Caki2 (cell line): Measurements from ENCODE around the gene ARSG. TPM values are rescaled to one million over a fixed set of nuclear protein-coding genes. Genes with fewer than 3 reads are reported as not detected.
"Not testable (repeated sequence)": the region's sequence is repeated elsewhere in the genome, so short reads cannot be mapped to it uniquely, and the experiment has no call there.

ENCODE experiments used
- DNase-seq: peaks from one replicate; pipeline ENCODE4 v3.0.0-alpha.2; 2015; ENCODE audit warnings: low read depth
- in situ Hi-C: cut with HindIII; loops from 2 replicates; pipeline ENCODE4 v1.10.0; 2016; ENCODE audit warnings: low sequenced_read_pairs, low pct_unique_long_range_greater_than_20kb, mixed read lengths
- total RNA-seq: library from RNA; depleted of rRNA; stranded (reverse); fragments of >200 nt; shearing (Covaris generic); gene quantifications from 2 replicates; pipeline ENCODE4 v1.2.3, GENCODE V29; 2014; ENCODE audit warnings: low replicate concordance

The ARSG gene
- total RNA-seq, 1 experiment from 2014 or later: 0.41 TPM

DNA sequence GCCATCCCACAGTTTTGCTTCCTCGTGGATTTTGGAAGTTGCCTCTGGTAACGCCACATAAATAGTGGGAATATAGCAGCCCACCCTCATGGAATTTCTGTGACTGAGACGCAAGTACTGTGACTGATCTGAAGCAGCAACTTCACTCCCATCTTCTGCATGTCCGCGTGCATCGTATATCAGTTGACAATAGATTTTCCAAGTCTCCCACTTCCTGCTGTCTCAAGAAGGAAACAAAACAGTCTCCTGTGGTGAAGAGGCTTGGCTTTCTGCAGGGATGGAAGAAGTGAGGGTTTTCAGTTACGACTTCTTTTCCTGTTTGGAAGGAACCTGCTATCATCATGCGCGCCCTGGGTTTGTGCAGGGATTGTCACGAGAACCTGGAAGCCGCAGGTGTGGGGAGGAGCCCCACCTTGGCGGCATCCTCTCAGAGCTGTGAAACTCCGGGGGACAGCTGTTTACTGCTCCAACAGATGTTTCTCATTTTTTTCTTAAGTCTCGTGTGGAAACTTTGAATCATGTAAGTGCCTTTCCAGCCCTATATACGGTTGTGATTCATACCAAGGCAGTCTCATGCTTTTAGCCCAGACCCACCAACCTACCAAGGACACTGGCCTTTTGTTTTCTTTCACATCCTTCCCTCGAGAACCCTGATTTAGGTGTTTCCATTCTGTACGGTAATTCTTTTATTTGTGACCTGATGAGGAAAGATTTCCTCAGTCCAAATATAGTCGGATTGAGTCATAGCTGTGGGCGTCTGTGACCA, 108.5 kb downstream of the ARSG start:
- DNase-seq: no peak
- in situ Hi-C loops: no loop called here

DNA sequence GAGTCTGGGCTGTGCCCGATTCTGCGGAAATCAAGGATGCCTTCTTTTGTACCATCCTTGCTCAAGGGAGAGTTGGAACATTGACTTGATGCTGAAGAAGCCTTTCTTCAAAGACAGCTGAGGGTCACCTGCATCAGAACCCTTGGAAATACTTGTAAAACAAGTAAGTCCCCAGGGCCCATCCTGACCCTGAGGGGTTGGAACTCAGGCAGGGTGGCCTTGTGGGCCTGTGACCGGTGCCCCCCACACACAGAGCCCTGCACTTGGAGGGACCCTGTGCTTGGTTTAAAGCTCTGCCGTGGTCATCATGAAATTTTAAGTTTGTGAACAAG, 109.1 kb downstream of the ARSG start:
- DNase-seq: no peak
- in situ Hi-C loops: no loop called here

DNA sequence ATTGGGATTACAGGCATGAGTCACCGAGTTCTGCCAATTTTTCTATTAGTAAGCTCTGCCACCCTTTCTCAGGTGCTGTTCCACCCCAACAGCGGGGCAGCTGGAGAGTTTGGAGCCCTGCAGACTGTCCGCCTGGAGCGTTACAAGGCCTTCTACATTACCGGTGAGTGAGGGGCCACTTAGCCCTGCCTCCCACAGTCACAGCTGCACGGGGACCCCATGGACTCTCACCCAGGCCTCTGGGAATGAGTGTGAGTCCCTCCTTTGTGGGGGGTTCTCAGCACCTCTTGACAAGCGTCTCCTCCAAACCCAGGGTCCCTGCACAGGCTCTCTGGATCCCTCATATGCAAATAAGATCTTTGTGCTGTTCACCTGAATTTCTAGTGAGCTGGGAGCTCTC, 110.0 kb downstream of the ARSG start:
- in situ Hi-C loops: no loop called here
- DNase-seq: no peak

DNA sequence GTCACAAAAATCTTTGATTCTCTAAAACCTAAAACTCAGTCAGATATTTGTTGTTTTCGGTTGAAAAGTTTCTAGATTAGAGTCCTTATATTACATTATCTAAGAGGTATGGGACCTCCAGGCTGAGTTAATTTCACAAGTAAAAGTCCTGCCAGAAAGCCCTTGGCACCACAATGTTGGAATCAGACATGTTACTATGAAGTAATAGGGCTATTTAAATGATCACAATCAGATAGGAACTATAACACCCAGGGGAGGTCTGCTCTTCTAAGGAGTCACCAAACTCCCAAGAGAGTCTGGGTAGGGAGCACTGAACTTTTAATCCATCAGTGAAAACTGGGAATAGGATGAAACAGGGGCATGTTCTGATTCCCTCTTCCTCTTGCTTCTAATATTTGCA, 111.8 kb downstream of the ARSG start:
- in situ Hi-C loops: no loop called here

DNA sequence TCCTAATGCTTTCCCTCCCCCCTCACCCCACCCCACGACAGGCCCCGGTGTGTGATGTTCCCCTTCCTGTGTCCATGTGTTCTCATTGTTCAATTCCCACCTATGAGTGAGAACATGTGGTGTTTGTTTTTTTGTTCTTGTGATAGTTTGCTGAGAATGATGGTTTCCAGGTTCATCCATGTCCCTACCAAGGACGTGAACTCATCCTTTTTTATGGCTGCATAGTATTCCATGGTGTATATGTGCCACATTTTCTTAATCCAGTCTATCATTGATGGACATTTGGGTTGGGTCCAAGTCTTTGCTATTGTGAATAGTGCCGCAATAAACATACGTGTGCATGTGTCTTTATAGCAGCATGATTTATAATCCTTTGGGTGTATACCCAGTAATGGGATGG, 112.5 kb downstream of the ARSG start:
- in situ Hi-C loops, DNase-seq: not testable (repeated sequence)

More for the DNA sequence above, 111.8 kb downstream of the ARSG start:
- no peak for DNase-seq

DNA sequence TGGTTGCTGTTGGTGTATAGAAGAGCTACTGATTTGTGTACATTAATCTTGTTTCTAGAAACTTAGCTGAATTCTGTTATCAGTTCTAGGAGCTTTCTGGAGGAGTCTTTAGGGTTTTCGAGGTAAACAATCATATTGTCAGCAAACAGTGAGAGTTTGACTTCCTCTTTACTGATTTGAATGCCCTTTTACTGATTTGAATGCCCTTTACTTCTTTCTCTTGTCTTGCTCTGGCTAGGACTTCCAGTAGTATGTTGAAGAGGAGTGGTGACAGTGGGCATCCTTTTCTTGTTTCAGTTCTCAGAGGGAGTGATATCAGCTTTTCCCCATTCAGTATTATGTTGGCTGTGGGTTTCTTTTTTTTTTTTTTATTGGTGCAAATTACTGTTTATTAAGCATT, 116.4 kb downstream of the ARSG start:
- in situ Hi-C loops, DNase-seq: not testable (repeated sequence)

DNA sequence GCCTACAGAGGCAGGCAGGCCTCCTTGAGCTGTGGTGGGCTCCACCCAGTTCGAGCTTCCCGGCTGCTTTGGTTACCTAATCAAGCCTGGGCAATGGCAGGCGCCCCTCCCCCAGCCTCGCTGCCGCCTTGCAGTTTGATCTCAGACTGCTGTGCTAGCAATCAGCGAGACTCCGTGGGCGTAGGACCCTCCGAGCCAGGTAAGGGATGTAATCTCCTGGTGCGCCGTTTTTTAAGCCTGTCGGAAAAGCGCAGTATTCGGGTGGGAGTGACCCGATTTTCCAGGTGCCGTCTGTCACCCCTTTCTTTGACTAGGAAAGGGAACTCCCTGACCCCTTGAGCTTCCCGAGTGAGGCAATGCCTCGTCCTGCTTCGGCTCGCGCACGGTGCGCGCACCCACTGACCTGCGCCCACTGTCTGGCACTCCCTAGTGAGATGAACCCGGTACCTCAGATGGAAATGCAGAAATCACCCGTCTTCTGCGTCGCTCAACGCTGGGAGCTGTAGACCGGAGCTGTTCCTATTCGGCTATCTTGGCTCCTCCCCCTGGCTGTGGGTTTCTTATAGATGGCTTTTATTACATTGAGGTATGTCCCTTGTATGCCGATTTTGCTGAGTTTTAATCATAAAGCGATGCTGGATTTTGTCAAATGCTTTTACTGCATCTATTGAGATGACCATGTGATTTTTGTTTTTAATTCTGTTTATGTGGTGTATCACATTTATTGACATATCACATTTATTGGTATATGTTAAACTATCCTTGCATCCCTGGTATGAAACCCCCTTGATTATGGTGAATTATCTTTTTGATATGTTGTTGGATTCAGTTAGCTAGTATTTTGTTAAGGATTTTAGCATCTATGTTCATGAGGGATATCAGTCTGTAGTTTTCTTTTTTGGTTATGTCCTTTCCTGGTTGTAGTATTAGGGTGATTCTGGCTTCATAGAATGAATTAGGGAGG, 122.6 kb downstream of the ARSG start:
- DNase-seq, in situ Hi-C loops: not testable (repeated sequence)

DNA sequence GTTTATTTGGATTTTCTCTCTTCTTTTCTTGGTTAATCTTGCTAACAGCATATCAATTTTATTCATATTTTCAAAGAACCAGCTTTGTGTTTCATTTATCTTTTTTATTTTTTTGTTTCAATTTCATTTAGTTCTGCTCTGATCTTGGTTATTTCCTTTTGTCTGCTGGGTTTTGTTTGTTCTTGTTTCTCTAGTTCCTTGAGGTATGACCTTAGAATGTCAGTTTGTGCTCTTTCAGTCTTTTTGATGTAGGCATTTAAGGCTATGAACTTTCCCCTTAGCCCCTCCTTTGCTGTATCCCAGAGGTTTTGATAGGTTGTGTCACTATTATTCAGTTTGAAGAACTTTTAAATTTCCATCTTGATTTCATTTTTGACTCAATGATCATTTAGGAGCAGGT, 123.6 kb downstream of the ARSG start:
- in situ Hi-C loops: not testable (repeated sequence)

DNA sequence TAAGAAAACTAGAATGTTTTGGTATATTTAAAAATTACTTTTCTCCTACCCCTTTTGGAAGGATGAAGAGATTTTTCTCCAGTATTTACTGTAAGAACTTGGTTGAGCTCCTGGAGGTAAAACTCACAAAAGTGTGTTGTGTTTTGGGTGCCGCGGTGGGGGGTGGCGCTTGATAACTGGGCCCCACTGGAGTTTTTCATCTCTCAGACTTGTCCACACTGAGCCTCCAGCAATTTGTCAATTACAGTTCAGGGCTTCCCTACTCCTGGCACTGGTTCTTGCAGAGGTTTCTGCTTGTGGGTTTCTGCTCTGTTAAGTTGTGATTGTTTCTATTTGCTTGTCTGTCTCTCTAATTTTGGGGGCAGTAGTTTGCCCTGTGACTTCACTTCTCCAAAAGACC, 126.0 kb downstream of the ARSG start:
- in situ Hi-C loops: no loop called here
- no peak for DNase-seq

More for the DNA sequence above, 123.6 kb downstream of the ARSG start:
- DNase-seq: not testable (repeated sequence)

DNA sequence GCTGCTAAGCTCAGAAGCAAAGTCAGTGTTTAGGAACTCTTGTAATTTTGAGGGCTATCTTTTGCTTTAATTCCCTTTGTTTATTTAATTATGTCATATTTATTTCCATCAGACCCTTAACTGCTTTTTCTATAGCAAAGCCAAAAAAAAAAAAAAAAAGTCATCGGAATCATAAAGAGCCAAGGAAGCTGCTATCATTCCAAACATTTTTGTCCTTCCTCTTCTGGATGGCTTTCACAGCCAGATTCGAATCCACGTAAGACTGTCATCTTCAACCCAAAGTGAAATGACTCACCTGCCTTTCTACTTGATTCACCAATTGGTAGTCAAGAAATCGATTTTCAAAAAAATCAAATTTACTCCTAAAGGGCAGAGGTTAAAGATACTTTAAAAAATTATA, 127.6 kb downstream of the ARSG start:
- no peak for DNase-seq
- in situ Hi-C loops: no loop called here

DNA sequence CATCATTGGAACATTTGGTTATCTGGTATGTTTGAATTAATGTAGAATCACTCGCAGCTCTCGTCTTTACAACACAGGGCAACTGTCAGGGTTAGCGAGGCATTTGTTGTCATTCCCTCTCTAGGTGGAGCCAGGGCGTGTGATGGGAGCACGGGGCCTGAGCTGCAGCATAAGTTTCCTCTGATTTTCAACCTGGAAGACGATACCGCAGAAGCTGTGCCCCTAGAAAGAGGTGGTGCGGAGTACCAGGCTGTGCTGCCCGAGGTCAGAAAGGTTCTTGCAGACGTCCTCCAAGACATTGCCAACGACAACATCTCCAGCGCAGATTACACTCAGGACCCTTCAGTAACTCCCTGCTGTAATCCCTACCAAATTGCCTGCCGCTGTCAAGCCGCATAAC, 128.8 kb downstream of the ARSG start:
- DNase-seq: no peak
- in situ Hi-C loops: no loop called here

DNA sequence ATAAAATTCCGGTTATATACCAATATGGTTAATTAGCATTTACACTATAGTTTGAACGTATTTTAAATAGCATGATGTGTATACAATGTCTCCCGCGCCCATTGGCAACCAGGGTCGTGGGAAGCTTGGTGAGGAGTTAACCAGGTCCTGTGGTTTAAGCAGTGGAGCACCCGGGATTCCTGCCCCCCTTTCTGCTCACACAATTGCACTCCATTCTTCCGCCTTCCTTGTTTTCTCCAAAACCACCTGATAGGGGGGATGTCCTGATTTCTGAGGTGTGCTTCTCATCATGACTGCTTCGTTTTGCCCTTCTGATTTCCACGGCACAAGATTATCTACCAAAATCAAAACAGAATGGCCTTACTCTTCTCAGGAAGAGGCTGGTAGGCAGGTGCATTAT, 130.2 kb downstream of the ARSG start:
- in situ Hi-C loops: no loop called here
- DNase-seq: no peak

DNA sequence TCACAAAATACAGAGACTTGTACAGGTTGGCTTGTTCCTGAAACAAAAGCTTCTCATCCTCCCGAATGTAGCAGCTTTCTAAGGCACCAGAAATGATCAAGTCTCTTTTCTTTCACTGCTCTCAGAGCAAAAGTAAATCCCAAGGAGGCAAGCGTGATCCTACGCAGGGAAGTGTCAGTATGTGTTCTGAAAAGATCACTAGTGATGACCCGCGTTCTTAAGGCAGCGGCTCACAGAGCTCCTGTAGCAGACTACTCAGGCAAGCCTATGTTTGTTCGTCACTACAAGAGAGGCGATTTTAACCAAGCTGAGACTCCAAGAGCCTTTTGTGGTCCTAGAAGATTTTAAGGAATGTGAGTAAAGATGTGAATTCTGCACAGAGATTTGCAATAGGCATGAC, 131.5 kb downstream of the ARSG start:
- no peak for DNase-seq
- in situ Hi-C loops: no loop called here

DNA sequence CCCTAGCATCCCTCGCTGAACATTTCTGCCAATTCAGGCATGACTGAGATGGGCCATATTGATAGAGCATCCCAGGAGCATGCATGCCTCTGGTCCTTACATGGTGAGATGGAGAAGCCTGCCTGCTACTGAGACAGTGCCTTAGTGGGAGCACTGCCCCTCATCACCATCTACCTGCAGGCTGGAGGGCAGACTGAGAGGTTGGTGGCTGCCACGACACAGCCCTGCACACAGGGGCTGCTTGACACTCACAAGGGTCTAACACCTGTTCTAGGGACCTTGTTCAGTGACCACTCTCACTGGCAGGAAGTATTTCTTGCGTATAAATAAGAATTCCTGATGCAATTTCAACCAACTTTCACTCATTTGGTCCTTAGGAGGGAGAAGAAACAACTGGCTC, 132.0 kb downstream of the ARSG start:
- no peak for DNase-seq
- in situ Hi-C loops: no loop called here

DNA sequence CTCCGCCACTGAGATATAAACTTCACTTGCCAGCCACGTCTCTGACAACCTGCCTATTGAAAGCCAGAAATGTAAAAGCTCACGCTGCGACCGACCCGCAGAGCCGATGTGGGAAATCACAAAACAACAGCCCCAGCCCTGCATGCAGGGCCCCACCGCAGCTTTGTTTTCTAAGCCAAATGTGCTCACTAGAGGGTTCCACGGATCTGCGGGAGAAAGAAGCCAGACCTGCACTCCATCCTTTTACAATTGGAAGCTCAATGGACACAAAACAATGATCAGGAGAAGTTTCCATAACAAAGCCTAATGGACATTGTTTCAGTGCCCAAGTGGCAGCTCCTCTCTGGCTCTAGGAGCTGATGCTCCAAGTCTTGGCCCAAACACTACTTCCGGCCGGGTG, 132.9 kb downstream of the ARSG start:
- in situ Hi-C loops: no loop called here
- no peak for DNase-seq

DNA sequence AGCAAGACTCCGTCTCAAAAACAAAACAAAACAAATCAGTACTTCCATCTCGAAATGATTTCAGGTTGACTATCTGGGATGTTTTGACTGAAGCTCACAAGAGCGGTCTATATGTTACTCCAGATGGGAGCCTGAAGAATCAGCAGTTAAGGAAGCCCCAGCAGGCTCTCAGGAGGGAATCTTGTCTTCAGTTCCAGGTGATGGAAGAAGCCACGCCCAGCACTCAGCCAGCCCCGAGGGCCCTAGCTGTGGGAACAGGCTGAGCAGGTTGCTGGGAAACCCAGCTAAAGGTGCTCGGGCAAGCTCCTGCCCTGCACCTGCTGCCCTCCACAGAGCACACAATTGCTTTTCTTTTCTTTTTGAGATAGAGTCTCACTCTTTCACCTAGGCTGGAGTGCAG, 133.6 kb downstream of the ARSG start:
- DNase-seq: no peak
- in situ Hi-C loops: no loop called here

DNA sequence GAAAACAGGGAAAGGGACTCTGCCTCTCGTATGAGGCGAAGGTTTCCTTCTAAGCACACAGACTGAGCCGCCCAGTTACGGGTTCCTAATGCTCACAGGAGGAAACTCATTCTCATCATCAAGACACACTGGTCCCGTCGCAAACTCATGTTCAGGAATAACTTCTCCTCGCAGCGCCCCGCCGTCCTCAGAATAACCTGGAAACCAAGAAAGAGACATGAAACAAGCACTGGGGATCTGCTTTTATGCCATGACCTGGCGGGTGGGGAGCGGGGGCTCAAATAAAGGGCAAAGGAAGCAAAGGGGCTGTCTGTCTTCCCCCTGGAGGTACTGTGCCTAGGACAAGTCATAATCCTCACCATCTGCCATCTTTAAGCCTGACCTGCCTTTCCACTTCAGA, 134.7 kb downstream of the ARSG start:
- no peak for DNase-seq
- in situ Hi-C loops: no loop called here

DNA sequence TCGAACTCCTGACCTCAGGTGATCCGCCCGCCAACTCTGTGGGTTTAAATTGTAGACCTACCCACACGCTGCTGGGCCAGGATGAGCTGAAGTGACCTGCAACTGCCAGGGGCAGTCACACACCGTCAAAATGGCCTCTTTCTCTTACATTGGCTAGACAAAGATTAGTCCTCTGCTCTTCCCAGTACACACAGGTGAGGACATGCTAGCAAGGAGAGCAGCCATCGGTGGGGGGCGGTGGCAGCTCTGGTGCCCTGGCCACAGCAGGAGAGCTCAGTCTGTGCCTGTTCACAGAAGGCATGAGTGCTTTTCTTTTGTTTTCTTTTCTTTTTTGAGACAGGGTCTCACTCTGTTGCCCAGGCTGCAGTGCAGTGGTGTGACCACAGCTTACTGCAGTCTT, 136.3 kb downstream of the ARSG start:
- in situ Hi-C loops: no loop called here
- DNase-seq: no peak

DNA sequence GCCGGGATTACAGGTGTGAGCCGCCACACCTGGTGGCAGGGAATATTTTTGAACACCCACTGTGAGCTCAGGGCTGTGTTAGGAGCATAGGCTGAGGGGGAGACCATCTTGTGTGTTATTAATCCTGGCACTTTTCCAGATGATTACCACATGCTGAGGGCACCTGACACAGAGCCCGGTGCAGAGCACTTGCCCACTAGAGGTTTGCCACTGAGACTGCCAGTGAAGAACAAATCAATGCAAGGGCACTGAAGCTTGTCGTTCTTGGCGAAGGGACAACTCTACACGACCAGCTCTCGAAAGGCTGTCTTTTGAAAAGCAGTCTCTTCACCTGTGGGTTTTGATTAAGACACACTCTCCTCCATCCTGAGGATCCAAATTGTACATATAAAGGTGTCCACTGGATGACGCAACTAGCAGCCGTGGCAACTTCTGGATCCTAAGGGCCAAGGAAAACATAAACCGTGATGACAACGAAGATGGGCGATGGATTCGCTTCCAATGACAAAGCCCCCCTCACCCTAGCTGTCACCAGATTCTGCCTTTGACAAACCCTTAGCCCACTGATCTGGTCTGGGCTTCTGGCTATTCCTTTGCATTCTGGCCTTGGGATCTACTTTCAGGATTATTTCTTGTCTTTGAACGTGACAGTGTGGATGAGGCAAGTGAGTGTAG, 137.3 kb downstream of the ARSG start:
- no peak for DNase-seq
- in situ Hi-C loops: no loop called here
